A673 (cell line): ENCODE data around the gene PPP1R13L. TPM values are rescaled to one million over a fixed set of nuclear protein-coding genes. Genes with fewer than 3 reads are reported as not detected.
"Not testable (repeated sequence)": the region's sequence is repeated elsewhere in the genome, so short reads cannot be mapped to it uniquely, and the experiment has no call there.

Source experiments
- BruUV-seq: library from RNA; stranded (reverse); fragments of 400-500 nt; replicated peaks from 2 replicates; lab custom pipeline; 2021; lab: Mats Ljungman, UMichigan
- CTCF ChIA-PET: fragments of 300-600 bp; sonication (Branson Sonifier 250); formaldehyde crosslinking; loops from one replicate; lab custom pipeline; 2022; ENCODE audit warnings: antibody characterized with exemption; lab: Charles Lee
- POLR2A ChIA-PET: fragments of 300-600 bp; sonication (Branson Sonifier 250); formaldehyde crosslinking; loops from one replicate; lab custom pipeline; 2022; ENCODE audit warnings: antibody characterized with exemption; ENCODE audit not compliant: low non-redundant PET; lab: Charles Lee
- DNase-seq: peaks from one replicate; pipeline ENCODE4 v3.0.0-alpha.2; 2015; ENCODE audit warnings: low spot score
- H3K27ac ChIP-seq: fragments of 200-600 bp; sonication (generic); 2 replicates; pipeline ENCODE4 v1.5.1; 2016; ENCODE audit warnings: mixed run types, low read depth, mild to moderate bottlenecking, mixed read lengths, antibody characterized with exemption, low read length; ENCODE audit not compliant: poor library complexity, severe bottlenecking
- H3K27me3 ChIP-seq: fragments of 200-600 bp; sonication (generic); replicated peaks from 2 replicates; pipeline ENCODE4 v1.6.1; 2017; ENCODE audit warnings: mixed run types, low read depth, mild to moderate bottlenecking, mixed read lengths, antibody characterized with exemption, low read length; ENCODE audit not compliant: insufficient read depth, poor library complexity
- H3K36me3 ChIP-seq: fragments of 200-600 bp; sonication (generic); 2 replicates; pipeline ENCODE4 v1.6.1; 2016; ENCODE audit warnings: mixed run types, mild to moderate bottlenecking, mixed read lengths, antibody characterized with exemption, low read length; ENCODE audit not compliant: insufficient read depth, poor library complexity, severe bottlenecking
- H3K4me1 ChIP-seq: fragments of 200-600 bp; sonication (generic); 2 replicates; pipeline ENCODE4 v1.6.1; 2017; ENCODE audit warnings: mixed run types, mild to moderate bottlenecking, mixed read lengths, antibody characterized with exemption, low read length; ENCODE audit not compliant: insufficient read depth, poor library complexity, severe bottlenecking
- H3K4me3 ChIP-seq: fragments of 200-600 bp; sonication (generic); 2 replicates; pipeline ENCODE4 v1.5.1; 2016; ENCODE audit warnings: low read depth, mixed run types, mild to moderate bottlenecking, mixed read lengths, low read length; ENCODE audit not compliant: poor library complexity, severe bottlenecking
- H3K9me3 ChIP-seq: fragments of 200-600 bp; sonication (generic); 2 replicates; pipeline ENCODE4 v1.6.1; 2016; ENCODE audit warnings: mixed run types, low read depth, mild to moderate bottlenecking, mixed read lengths, antibody characterized with exemption, low read length; ENCODE audit not compliant: poor library complexity, severe bottlenecking
- CTCF ChIP-seq: fragments of 300-800, 200-600 bp; sonication (generic); conservative IDR thresholded peaks from 2 replicates; pipeline ENCODE4 v1.5.1; 2017; ENCODE audit warnings: low read depth, mild to moderate bottlenecking, antibody characterized with exemption, low read length, moderate library complexity, mixed read lengths
- EZH2 ChIP-seq: fragments of 200-600 bp; sonication (generic); IDR thresholded peaks from 2 replicates; pipeline ENCODE4 v1.6.1; 2017; ENCODE audit warnings: borderline replicate concordance, low read depth, mild to moderate bottlenecking, mixed read lengths, antibody characterized with exemption, low read length; ENCODE audit not compliant: poor library complexity, severe bottlenecking
- intact Hi-C: fragments of 100-400 bp; cut with micrococcal nuclease; formaldehyde crosslinking; loops from one replicate; pipeline ENCODE4 v1.10.0; 2022; ENCODE audit not compliant: unreplicated experiment
- total RNA-seq: library from RNA; stranded (reverse); gene quantifications from 2 replicates; pipeline ENCODE4 v1.2.3, GENCODE V29; 2021

PPP1R13L gene
- total RNA-seq, 1 experiment from 2014 or later: 5.5 TPM

DNA sequence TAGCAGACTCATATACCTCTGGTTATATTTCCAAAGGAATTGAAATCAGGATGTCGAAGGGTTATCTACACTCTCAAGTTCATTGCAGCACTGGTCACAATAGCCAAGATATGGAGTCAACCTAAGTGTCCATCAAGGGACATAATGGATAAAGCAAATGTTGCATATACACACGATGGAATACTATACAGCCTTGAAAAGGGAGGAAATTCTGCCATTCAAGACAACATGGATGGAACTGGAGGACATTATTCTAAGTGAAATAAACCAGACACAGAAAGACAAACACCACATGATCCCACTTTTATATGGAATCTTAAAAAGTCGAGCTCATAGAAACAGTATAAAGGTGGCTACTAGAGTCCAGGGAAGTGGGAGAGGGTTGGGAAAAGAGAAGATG is 32.5 kb upstream of the PPP1R13L start:
- no peak overlapping the region for H3K4me3 ChIP-seq

DNA sequence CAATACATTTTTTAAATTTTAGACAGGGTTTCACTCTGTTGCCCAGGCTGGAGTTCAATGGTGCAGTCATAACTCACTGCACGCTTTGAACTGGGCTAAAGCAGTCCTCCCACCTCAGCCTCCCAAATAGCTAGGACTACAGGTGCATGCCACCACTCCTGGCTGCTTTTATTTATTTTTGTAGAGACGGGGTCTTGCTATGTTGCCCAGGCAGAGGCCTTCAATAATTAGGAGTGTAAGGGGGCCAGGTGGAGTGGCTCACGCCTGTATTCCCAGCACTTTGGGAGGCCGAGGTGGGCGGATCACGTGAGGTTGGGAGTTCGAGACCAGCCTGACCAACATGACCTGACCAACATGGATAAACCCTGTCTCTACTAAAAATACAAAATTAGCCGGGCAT is 27.7 kb upstream of the PPP1R13L start:
- H3K4me3 ChIP-seq, BruUV-seq, intact Hi-C loops, H3K4me1 ChIP-seq, H3K36me3 ChIP-seq, H3K9me3 ChIP-seq, H3K27ac ChIP-seq, DNase-seq, CTCF ChIA-PET, H3K27me3 ChIP-seq: not testable (repeated sequence)
- POLR2A ChIA-PET: interaction anchor here (0.7 kb wide), 1 partner anchor 26 kb away, joined by 3 read pairs; no protein-coding TSS in a partner anchor

More for the DNA sequence above, 32.5 kb upstream of the PPP1R13L start:
- Histone ChIP-seq H3K9me3 (no peaks in the 10 kb centered on the region), H3K27ac (no peak overlapping the region), H3K27me3 (no peaks in the 10 kb centered on the region), H3K4me1 (peaks cover 8% of the 10 kb centered on the region), H3K36me3 (no peaks in the 10 kb centered on the region)
- no peak for DNase-seq
- no TSS peak for BruUV-seq
- ChIA-PET POLR2A (no interaction called here), CTCF (no interaction called here)
- TF ChIP-seq CTCF (no peak), EZH2 (no peak)
- intact Hi-C loops: no loop called here

DNA sequence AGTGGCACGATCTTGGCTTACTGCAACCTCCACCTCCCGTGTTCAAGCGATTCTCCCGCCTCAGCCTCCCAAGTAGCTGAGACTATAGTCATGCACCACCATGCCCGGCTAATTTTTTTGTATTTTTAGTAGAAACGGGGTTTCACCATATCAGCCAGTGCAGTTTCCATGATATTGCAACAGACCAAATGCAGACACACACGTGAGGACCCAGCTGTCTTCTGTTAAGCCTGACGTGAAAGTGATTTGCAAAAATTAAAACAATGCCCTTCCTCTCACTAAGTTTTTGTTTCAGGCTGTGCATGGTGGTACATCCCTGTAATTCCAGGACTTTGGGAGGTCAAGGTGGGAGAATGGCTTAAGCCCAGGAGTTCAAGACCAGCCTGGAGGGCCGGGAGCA is 26.1 kb upstream of the PPP1R13L start:
- H3K4me1 ChIP-seq, H3K4me3 ChIP-seq, DNase-seq, BruUV-seq, intact Hi-C loops, H3K27ac ChIP-seq, POLR2A ChIA-PET, H3K9me3 ChIP-seq, H3K36me3 ChIP-seq, H3K27me3 ChIP-seq: not testable (repeated sequence)
- CTCF ChIA-PET: interaction anchor here (0.6 kb wide), 1 partner anchor 386 kb away, joined by 11 read pairs; no protein-coding TSS in a partner anchor

- BruUV-seq, H3K4me1 ChIP-seq, H3K36me3 ChIP-seq, POLR2A ChIA-PET, H3K9me3 ChIP-seq, DNase-seq, H3K27ac ChIP-seq, H3K27me3 ChIP-seq, H3K4me3 ChIP-seq: not testable (repeated sequence)
- intact Hi-C loops: loop anchor here (5.0 kb wide), 2 partner anchors 212 to 262 kb away; partner anchors contain the start of genes QPCTL and SNRPD2
- CTCF ChIA-PET: interaction anchor here (1.0 kb wide), 1 partner anchor 9 kb away, joined by 3 read pairs; no protein-coding TSS in a partner anchor
Measured at GRCh38 chr19:45429896-45430295, 25.0 kb upstream of the PPP1R13L start.
